IgD-negative memory B cell (primary cell): Measurements from ENCODE around the gene IQSEC1. TPM values are rescaled to one million over a fixed set of nuclear protein-coding genes. Genes with fewer than 3 reads are reported as not detected.

Experiments
- H3K27ac Mint-ChIP-seq, 3 donors: one replicate each; pipeline ENCODE4 v1.8.0; 2020 to 2022; ENCODE audit warnings: mild to moderate bottlenecking in 3 of 3, mixed read lengths in 3 of 3, moderate library complexity in 1 of 3
- H3K27me3 Mint-ChIP-seq: one replicate; pipeline ENCODE4 v1.8.0; 2021; ENCODE audit warnings: mixed read lengths
- H3K36me3 Mint-ChIP-seq: one replicate; pipeline ENCODE4 v1.8.0; 2020; ENCODE audit warnings: mild to moderate bottlenecking, mixed read lengths
- H3K4me1 Mint-ChIP-seq, 3 donors: one replicate each; pipeline ENCODE4 v1.8.0; 2020 to 2022; ENCODE audit warnings: mixed read lengths in 3 of 3, mild to moderate bottlenecking in 1 of 3
- H3K4me3 Mint-ChIP-seq, 4 donors: one replicate each; pipeline ENCODE4 v1.8.0; 2020 to 2022; ENCODE audit warnings: mild to moderate bottlenecking in 4 of 4, mixed read lengths in 4 of 4, moderate library complexity in 3 of 4
- H3K9me3 Mint-ChIP-seq, 3 donors: one replicate each; pipeline ENCODE4 v1.8.0; 2020 to 2021; ENCODE audit warnings: mixed read lengths in 3 of 3, mild to moderate bottlenecking in 1 of 3
- polyA plus RNA-seq: library from polyadenylated mRNA; unstranded; fragments of 300-500 nt; fragmentation: Illumina TruSeq; gene quantifications from one replicate; pipeline ENCODE4 v1.2.3, GENCODE V29; 2021

Gene IQSEC1
- polyA plus RNA-seq, 1 donor from 2014 or later: 52.5 TPM

DNA sequence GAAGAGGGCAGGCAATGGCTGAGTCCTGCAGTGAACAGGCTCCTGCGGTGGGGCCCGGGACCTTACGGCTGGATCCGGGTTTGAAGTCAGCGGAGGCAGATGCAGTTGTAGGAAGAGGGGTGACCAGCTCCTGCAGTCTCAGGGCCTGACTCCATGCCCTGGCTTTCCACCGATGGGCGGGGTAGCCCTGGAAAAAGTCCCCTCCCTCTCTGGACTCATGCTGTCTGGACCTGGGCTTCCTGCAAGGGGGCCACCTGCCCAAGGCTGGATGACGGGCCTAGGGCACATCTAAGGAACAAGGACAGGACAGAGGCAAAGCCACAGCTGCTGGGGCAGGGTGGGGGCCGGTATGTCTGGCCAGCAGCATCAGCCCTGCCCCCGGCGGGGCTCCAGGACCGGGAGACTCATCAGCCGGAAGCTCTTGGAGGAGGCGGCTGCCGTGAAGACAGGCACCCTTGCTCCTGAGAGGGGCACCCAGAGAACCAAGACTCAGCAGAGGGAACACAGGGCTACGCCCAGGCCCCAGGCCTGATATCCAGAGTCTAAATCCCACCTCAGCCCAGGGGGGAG lies 12.8 kb downstream of the IQSEC1 start:
- Mint-ChIP-seq H3K27me3 (no peaks in the 10 kb centered on the region), H3K36me3 (peaks cover 11% of the 10 kb centered on the region), H3K27ac (no peak overlapping the region), H3K4me1 (peaks cover 4 to 13% (median 12%) of the 10 kb centered on the region in 3 donors), H3K9me3 (no peaks in the 10 kb centered on the region), H3K4me3 (no peak overlapping the region)

DNA sequence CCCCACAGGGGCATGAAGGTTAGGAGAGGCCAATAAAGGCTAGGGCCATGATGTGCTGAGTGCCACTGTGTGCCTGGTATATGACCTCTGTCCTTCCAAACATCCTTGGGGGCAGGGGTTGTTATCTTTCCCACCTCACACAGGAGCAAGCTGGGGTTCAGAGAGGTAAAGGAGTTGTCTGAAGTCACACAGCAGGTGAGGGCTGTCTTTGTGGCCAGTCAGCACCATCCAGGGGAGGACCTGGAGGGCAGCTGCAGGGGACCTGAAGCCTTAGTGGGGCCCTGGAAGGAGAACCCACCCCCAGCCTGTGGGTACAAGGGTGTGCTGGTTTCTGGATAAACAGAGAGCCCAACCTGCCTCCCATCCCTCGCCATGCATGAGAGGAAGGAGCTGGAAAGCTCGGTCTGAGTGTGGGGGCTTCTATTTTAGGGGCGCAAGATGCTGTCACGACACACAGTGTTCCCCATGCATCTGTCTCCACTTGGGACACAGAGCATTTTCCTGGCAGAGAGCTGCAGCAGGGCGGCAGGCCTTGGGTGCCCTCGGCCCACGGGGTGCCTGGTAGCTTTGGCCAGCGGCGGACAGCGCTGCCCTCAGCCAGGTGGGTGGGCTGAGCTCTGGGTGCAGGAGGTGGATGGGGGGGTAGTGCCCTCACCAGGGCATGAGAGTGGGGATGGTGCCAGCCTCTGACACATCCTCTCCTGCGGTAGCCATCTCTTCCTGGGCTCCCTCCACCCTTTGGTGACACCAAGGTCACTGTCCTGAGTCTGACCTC lies 14.7 kb downstream of the IQSEC1 start:
- peaks cover 0 to 10% (median 6%) of the 10 kb centered on the region in 3 donors for H3K4me1 Mint-ChIP-seq
- H3K27ac Mint-ChIP-seq: peak overlapping the region in 1 of 3 donors; percentile 77

DNA sequence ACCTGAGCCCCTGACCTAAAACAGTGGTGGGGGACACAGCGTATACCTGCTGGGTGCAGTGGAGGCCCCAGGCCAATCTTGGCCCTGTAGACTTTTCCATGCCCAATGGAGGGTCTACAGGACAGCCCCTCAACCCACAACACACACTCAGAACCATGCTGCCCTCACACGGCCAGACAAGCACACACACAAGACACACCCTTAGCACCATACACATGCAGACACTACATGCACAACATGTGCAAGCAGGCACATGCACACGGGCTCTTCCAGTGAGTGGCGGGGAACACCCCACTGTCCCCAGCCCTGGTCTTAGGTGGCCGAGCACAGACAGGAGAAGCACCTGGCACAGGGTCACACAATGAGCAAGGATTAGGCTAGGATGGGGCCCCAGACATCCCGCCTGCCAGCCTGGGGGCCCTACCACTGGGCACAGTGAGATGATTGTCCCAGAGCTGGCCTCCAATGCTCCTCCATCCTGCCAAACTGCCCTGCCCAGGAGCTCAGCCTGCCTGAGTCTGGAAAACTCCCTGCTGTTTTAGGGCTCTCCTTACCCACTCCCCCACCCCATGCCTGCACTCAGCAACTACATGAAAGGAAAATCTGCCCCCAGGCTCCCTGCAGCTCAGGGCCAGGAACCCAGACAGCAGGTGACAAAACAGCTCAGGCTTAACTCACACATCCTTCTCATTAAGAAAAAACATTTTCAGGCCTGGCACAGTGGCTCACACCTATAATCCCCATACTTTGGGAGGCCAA lies 15.8 kb downstream of the IQSEC1 start:
- peaks cover 4% of the 10 kb centered on the region for H3K36me3 Mint-ChIP-seq
- H3K4me1 Mint-ChIP-seq: peaks cover 0 to 10% (median 4%) of the 10 kb centered on the region in 3 donors
- H3K27ac Mint-ChIP-seq: peak overlapping the region in 1 of 3 donors; percentile 77
- H3K4me3 Mint-ChIP-seq: no peak overlapping the region
- H3K9me3 Mint-ChIP-seq: no peaks in the 10 kb centered on the region
- no peaks in the 10 kb centered on the region for H3K27me3 Mint-ChIP-seq

More for the DNA sequence above, 14.7 kb downstream of the IQSEC1 start:
- no peaks in the 10 kb centered on the region for H3K9me3 Mint-ChIP-seq
- no peaks in the 10 kb centered on the region for H3K27me3 Mint-ChIP-seq
- H3K4me3 Mint-ChIP-seq: no peak overlapping the region
- H3K36me3 Mint-ChIP-seq: peaks cover 4% of the 10 kb centered on the region

DNA sequence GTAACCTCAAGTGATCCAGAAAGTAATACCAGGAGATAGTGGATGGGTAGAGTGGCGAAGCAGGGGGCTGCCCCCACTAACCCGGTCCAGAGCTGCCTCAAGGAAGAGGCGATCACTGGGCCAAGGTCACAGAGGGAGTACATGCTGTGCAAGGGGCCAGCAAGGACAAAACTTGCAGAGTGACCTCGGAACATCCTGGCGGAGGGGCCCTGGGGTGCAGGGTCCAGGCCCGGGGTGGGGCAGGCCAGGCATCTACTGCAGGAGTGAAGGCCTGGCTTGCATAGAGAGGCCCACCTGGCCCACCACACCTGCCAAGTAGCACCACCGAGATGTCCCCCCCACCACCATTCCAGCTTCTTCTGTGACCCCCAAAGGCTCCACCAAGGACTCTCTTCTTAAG lies 17.6 kb downstream of the IQSEC1 start:
- Mint-ChIP-seq H3K27me3 (no peaks in the 10 kb centered on the region), H3K4me3 (no peak overlapping the region), H3K9me3 (no peaks in the 10 kb centered on the region), H3K4me1 (peaks cover 0 to 13% (median 13%) of the 10 kb centered on the region in 3 donors), H3K36me3 (peaks cover 4% of the 10 kb centered on the region), H3K27ac (no peak overlapping the region)

DNA sequence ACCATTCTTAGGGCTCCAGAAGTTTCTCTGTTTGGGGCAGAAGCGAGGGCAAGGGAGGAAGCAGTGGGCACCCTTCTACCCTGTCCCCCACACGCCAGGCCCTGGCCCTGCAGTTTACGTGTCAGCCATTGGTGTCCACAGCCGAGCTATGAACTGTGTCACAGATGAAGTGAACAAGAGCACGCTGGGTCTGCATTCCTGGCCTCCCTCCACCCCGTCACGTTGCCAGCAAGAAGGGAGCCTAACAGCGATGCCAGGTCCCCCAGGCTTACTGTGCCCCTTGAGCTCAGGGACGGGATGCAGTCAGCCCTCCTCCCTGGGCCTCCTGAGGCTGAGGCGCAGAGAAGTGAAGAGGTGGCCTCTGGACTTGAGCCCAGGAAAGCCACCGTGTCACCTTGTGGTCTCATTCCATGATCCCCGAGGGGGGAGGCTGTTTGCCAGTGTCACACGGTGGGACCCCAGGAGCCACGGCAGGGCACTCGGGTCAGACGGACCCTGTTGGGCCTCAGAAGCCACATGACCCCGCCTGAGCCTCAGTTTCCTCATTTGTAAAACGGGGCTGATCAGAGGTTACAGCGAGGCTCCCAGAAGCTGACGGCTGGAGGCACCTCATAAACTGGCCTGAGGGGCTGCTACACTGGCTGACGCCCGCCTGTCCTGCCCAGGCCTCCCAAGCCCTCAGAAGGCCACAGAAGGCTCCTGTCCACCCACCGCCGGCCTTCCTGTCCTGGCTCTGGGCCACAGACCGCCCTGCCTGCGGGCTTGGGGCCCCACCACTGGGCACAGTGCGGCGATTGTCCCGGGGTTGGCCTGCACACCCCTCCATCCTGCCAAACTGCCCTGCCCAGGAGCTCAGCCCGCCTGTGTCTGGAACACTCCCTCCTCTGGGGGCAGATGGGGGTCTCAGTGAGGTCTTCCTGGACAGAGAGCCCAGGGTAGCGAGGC lies 18.6 kb downstream of the IQSEC1 start:
- Mint-ChIP-seq H3K36me3 (no peaks in the 10 kb centered on the region), H3K4me1 (peaks cover 2 to 15% (median 13%) of the 10 kb centered on the region in 3 donors)

DNA sequence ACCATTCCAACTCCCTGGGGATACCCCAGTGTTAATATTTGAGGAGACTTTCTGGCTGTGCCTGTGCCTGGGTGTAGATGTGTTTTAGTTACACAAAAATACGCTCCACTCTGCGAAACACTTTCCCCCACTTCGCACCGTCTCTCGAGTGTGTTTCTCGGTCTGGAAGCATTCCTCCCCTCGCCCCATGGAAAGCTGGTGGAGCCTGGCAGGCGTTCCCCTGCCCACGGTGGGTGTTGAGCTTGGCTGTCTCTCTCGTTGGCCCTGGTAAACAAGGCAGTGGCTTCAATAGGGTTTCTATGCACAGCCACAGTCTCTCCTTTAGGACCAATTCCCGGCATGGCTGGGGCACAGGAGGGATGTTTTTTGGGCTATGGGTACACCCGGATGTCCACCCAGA lies 19.3 kb downstream of the IQSEC1 start:
- Mint-ChIP-seq H3K36me3 (no peaks in the 10 kb centered on the region), H3K4me3 (peak overlapping the region in 1 of 4 donors; percentile 67), H3K4me1 (peaks cover 6 to 20% (median 16%) of the 10 kb centered on the region in 3 donors), H3K9me3 (no peaks in the 10 kb centered on the region), H3K27me3 (no peaks in the 10 kb centered on the region), H3K27ac (no peak overlapping the region)

More for the DNA sequence above, 18.6 kb downstream of the IQSEC1 start:
- Mint-ChIP-seq H3K9me3 (no peaks in the 10 kb centered on the region), H3K4me3 (no peak overlapping the region), H3K27me3 (no peaks in the 10 kb centered on the region), H3K27ac (no peak overlapping the region)

DNA sequence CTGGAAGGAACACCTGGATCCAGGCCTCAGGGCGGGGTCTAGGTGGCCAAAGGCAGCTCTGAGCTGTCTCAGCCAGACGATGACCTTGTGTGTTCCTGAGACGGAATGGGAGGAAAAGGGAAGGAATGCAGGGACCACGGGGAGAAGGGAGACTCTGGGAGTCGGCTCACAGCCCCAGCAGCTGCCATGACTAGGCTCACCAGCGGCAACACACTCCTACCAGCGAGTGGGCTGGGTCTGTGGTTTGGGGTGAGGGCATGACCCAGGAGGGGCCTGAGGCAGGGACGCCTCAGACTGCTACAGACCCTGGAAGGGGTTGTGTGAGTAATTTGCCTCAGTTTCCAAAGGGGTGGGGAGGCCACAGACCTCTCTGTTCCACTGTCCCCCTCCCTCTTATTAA lies 19.8 kb downstream of the IQSEC1 start:
- H3K36me3 Mint-ChIP-seq: no peaks in the 10 kb centered on the region
- H3K27me3 Mint-ChIP-seq: no peaks in the 10 kb centered on the region
- no peak overlapping the region for H3K27ac Mint-ChIP-seq
- H3K4me1 Mint-ChIP-seq: peaks cover 6 to 21% (median 19%) of the 10 kb centered on the region in 3 donors
- H3K9me3 Mint-ChIP-seq: no peaks in the 10 kb centered on the region
- no peak overlapping the region for H3K4me3 Mint-ChIP-seq

DNA sequence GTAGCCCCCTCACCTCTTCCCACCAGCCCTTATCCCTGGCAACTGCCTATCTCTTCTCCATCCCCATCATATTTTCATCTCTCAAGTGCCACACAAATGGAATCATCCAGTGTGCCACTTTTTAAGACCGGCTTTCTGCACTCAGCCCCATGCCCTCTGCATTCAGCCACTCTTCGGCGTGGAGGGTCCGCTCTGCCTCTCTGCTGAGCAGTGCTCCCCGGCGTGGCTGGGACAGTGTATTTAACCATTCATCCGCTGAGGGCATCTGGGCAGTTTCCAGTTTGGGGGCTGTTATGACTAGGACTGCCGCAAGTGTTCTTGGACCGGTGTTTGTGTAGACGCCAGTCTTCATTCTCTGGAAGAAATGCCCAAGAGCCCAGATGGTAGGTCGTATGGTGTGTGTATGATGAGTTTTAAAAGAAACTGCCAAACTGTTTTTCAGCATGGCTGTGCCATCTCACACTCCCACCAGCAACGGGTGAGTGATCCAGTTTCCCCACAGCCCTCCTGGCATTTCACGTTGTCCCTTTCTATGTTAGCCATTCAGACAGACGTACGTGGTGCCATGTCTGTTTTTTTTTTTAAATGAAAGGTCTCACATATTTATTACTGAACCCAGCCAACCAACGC lies 20.9 kb downstream of the IQSEC1 start:
- Mint-ChIP-seq H3K4me3 (no peak overlapping the region), H3K9me3 (no peaks in the 10 kb centered on the region), H3K27me3 (no peaks in the 10 kb centered on the region), H3K36me3 (no peaks in the 10 kb centered on the region), H3K4me1 (peaks cover 6 to 25% (median 24%) of the 10 kb centered on the region in 3 donors), H3K27ac (peak overlapping the region in 1 of 3 donors; percentile 10)

DNA sequence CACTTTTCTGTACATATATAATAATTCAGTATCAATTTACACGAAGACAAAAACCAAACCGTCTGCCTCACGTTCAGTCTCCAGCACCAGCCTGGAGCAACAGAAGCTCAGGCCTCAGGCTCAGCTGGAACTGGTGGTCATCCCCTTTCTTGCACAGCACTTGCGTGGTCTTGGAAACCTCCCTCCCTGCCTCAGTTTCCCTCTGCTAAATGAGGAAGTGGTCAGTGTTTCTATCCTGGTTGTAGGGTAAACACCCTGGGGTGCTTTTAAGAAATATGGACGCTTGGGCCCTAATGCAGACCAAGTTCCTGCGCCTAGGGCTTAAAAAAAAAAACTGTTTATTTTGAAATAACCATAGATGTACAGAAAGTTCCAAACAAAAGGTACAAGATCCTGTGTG lies 21.6 kb downstream of the IQSEC1 start:
- no peak overlapping the region for H3K4me3 Mint-ChIP-seq
- peak overlapping the region in 1 of 3 donors; percentile 19 for H3K27ac Mint-ChIP-seq
- H3K27me3 Mint-ChIP-seq: no peaks in the 10 kb centered on the region
- no peaks in the 10 kb centered on the region for H3K9me3 Mint-ChIP-seq
- peaks cover 6 to 32% (median 30%) of the 10 kb centered on the region in 3 donors for H3K4me1 Mint-ChIP-seq
- no peaks in the 10 kb centered on the region for H3K36me3 Mint-ChIP-seq

DNA sequence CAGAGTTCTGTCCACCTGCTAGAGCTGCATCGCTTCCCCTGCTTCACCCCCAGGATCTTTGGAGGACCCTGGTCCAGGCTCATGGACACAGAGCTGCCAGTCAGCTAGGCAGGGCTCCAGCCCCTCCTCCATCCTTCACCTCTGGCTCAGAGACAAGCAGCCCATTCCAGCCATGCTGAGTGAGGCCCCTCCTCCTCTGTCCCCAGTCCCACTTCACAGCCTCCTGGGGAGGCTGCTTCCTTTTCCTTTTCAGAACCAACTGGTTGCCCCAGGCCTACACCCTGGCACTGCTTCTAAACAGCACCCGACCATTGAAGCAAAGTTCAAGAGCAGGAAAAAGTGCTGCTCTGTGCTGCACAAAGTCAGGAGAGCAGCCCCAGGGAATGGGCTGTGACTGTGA lies 22.2 kb downstream of the IQSEC1 start:
- Mint-ChIP-seq H3K27me3 (no peaks in the 10 kb centered on the region), H3K36me3 (no peaks in the 10 kb centered on the region), H3K27ac (no peak overlapping the region), H3K9me3 (no peaks in the 10 kb centered on the region), H3K4me1 (peaks cover 11 to 37% (median 35%) of the 10 kb centered on the region in 3 donors), H3K4me3 (no peak overlapping the region)

DNA sequence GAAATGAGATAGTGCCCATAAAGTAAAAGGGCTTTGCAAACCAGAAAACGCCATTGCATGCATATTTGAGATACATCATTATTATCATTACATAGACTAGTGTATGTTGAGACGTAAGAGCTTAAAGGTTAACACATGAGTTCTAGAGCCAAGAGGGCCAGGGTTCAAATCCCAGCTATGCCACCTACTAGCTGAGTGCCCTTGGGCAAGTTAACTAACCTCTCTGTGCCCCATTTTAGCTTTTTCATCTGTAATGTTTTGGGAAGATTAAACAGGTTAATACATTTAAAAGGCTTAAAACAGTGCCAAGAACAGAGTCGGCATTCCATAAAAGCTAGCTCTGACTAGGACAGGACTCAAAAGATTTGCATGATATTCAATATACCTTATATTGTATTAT lies 22.8 kb downstream of the IQSEC1 start:
- Mint-ChIP-seq H3K4me1 (peaks cover 15 to 42% (median 41%) of the 10 kb centered on the region in 3 donors), H3K4me3 (no peak overlapping the region), H3K27me3 (no peaks in the 10 kb centered on the region), H3K36me3 (no peaks in the 10 kb centered on the region), H3K27ac (peak overlapping the region in 1 of 3 donors; percentile 51), H3K9me3 (no peaks in the 10 kb centered on the region)

DNA sequence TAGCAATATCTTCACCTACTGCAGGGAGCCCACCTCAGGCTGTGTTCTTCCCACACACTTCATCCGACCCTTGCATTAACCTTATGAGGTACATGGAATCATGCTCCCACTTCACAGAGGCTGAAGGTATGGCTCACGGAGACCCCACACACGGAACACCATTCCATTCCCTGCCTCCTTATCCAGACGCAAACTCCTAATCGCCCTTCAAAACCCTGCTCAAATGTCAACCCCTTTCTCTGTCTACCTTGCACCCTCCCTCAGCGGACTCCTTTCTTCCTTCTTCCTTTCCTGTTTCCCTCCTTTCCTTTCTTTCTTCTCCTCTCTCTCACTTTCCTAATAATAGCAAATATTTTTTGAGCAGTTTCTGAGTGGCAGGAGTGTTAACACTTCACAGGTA lies 23.8 kb downstream of the IQSEC1 start:
- Mint-ChIP-seq H3K27ac (no peak overlapping the region), H3K36me3 (no peaks in the 10 kb centered on the region), H3K4me3 (peak overlapping the region in 2 of 4 donors; percentile 0 to 81), H3K9me3 (no peaks in the 10 kb centered on the region), H3K27me3 (no peaks in the 10 kb centered on the region), H3K4me1 (peaks cover 15 to 48% (median 45%) of the 10 kb centered on the region in 3 donors)

DNA sequence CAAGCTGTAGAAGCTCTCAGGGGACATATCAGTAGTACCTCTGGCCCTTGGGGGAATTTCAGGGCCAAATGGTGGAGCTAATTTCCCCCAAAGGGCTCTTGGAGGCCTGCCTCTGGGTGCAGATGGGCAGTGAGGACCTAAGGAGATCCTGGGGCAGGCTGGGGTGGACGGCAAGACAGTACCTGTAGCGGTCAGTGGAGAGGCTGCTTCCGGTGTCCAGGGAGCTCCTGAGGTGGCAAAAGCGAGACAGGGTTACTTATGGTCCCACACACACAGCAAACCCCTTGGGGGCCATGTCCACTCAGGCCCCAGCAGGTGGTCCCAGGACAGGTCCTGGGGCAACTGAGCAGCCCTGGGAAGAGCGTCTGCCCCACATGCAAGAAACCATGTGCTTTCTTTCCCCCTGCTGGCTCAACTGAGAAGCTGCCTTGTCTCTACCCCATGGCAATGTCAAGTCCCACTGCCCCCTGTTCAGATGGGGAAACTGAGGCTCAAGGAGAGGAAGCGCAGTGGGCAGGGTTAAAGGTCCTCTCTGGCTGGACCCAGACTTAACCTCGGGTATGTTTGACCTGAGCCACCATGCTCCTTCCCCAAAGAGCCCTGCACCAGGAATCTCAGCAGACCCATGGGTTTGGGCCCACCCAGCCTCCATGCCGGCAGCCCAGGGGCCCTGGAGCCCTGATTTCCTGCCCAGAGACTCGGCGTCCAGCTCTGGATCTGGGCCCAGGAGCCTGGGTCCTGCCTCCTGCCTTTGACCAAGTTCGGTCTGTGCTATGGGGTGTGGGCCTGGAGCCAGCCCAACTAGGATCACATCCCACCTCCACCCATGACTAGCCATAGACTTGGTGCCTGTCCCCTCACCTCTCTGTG lies 25.7 kb downstream of the IQSEC1 start:
- Mint-ChIP-seq H3K9me3 (no peaks in the 10 kb centered on the region), H3K4me1 (peaks cover 15 to 45% (median 43%) of the 10 kb centered on the region in 3 donors), H3K4me3 (peak overlapping the region in 3 of 4 donors; percentile 34 to 91 (median 86)), H3K36me3 (no peaks in the 10 kb centered on the region), H3K27me3 (no peaks in the 10 kb centered on the region), H3K27ac (peak overlapping the region; percentile 39 to 96 (median 90))
